Measurements from ENCODE around the gene ABHD14A.
"Not testable (repeated sequence)": the region's sequence is repeated elsewhere in the genome, so short reads cannot be mapped to it uniquely, and the experiment has no call there.

The ABHD14A gene

GRCh38 chr3:51974963-51975851, at the start of gene ABHD14A:
Gene ABHD14A, plus strand, starts transcription at chr3:51975064. Its CDS starts 72 bp downstream, at chr3:51975136.
- DNase-seq = no peak

GRCh38 chr3:51927061-51927977, 47.5 kb upstream of the ABHD14A start:
- DNase-seq = no peak

- DNase-seq = no peak
Measured at GRCh38 chr3:51928438-51928837, 46.4 kb upstream of the ABHD14A start.

- not testable (repeated sequence) for DNase-seq
Measured at GRCh38 chr3:51928981-51929380, 45.9 kb upstream of the ABHD14A start.

GRCh38 chr3:51929420-51930003, 45.4 kb upstream of the ABHD14A start:
- no peak for DNase-seq

- no peak for DNase-seq
Measured at GRCh38 chr3:51930439-51930838, 44.4 kb upstream of the ABHD14A start.

GRCh38 chr3:51931756-51932155, 43.1 kb upstream of the ABHD14A start:
- DNase-seq = no peak

- no peak for DNase-seq
Measured at GRCh38 chr3:51932471-51933370, 42.1 kb upstream of the ABHD14A start.

GRCh38 chr3:51933471-51934138, 41.3 kb upstream of the ABHD14A start:
- no peak for DNase-seq

- no peak for DNase-seq
Measured at GRCh38 chr3:51934139-51934850, 40.6 kb upstream of the ABHD14A start.

- no peak for DNase-seq
Measured at GRCh38 chr3:51934991-51935885, 39.6 kb upstream of the ABHD14A start.

- no peak for DNase-seq
Measured at GRCh38 chr3:51935886-51936755, 38.7 kb upstream of the ABHD14A start.

- no peak for DNase-seq
Measured at GRCh38 chr3:51937014-51937413, 37.9 kb upstream of the ABHD14A start.

- DNase-seq = no peak
Measured at GRCh38 chr3:51937611-51938450, 37.0 kb upstream of the ABHD14A start.

- no peak for DNase-seq
Measured at GRCh38 chr3:51938780-51939425, 36.0 kb upstream of the ABHD14A start.

- no peak for DNase-seq
Measured at GRCh38 chr3:51940648-51941462, 34.0 kb upstream of the ABHD14A start.

GRCh38 chr3:51941463-51941797, 33.4 kb upstream of the ABHD14A start:
- DNase-seq = no peak
